ENCODE results near the gene FRMPD3.

The FRMPD3 gene

GRCh38 chrX:107445146-107445545, 4.3 kb upstream of the FRMPD3 start:
- DNase-seq (ENCODE audit: low read depth in 1 of 2, low spot score in 1 of 2) = no peak
- H3K4me3 ChIP-seq (replicated peaks; ENCODE audit: insufficient read depth, low read length) = no peak overlapping the region
- peaks cover 11% of the 10 kb centered on the region for H3K27me3 ChIP-seq (ENCODE audit: insufficient read depth, poor library complexity, severe bottlenecking)
- no peak overlapping the region for H3K27ac ChIP-seq (replicated peaks)
- TF ChIP-seq CTCF (IDR thresholded peaks at IDR 0.05; ENCODE audit: insufficient read depth, low read length) = no peak
- no peak for TF ChIP-seq REST (IDR thresholded peaks at IDR 0.05; ENCODE audit: insufficient replicate concordance, low read depth)
- no peak for TF ChIP-seq GABPA (IDR thresholded peaks at IDR 0.05; ENCODE audit: low read depth)

- DNase-seq (ENCODE audit: low read depth in 1 of 2, low spot score in 1 of 2) = no peak
- H3K27me3 ChIP-seq (ENCODE audit: insufficient read depth, poor library complexity, severe bottlenecking) = peaks cover 11% of the 10 kb centered on the region
- no peak overlapping the region for H3K27ac ChIP-seq (replicated peaks)
- TF ChIP-seq GABPA (IDR thresholded peaks at IDR 0.05; ENCODE audit: low read depth) (no peak), SPI1 (IDR thresholded peaks at IDR 0.05; ENCODE audit: borderline replicate concordance, low read depth) (no peak), POLR2AphosphoS5 (IDR thresholded peaks at IDR 0.05; ENCODE audit: low read depth) (no peak), REST (IDR thresholded peaks at IDR 0.05; ENCODE audit: insufficient replicate concordance, low read depth) (no peak), CTCF (IDR thresholded peaks at IDR 0.05; ENCODE audit: insufficient read depth, low read length) (no peak)
- no peak overlapping the region for H3K4me3 ChIP-seq (replicated peaks; ENCODE audit: insufficient read depth, low read length)
Measured at GRCh38 chrX:107445631-107446030, 3.8 kb upstream of the FRMPD3 start.

GRCh38 chrX:107447642-107448041, 1.8 kb upstream of the FRMPD3 start:
- Histone ChIP-seq H3K4me3 (replicated peaks; ENCODE audit: insufficient read depth, low read length) (no peak overlapping the region), H3K27ac (replicated peaks) (no peak overlapping the region), H3K27me3 (ENCODE audit: insufficient read depth, poor library complexity, severe bottlenecking) (peaks cover 14% of the 10 kb centered on the region)
- TF ChIP-seq POLR2AphosphoS5 (IDR thresholded peaks at IDR 0.05; ENCODE audit: low read depth) = no peak
- TF ChIP-seq GABPA (IDR thresholded peaks at IDR 0.05; ENCODE audit: low read depth) = no peak
- no peak for TF ChIP-seq CTCF (IDR thresholded peaks at IDR 0.05; ENCODE audit: insufficient read depth, low read length)
- TF ChIP-seq SPI1 (IDR thresholded peaks at IDR 0.05; ENCODE audit: borderline replicate concordance, low read depth) = no peak
- TF ChIP-seq REST (IDR thresholded peaks at IDR 0.05; ENCODE audit: insufficient replicate concordance, low read depth) = no peak
- DNase-seq (ENCODE audit: low read depth in 1 of 2, low spot score in 1 of 2) = no peak
